Stomach (tissue), 9 donors: ENCODE measurements around the gene CAPN7. TPM values are rescaled to one million over a fixed set of nuclear protein-coding genes. Genes with fewer than 3 reads are reported as not detected.

Experiments
- DNase-seq, 2 donors: peaks; one replicate each; pipeline versions ENCODE4 v3.0.0 to v3.0.0-alpha.2; 2013 to 2019
- H3K27ac ChIP-seq, 5 donors: fragments of 200-600 bp in 4 of 5; sonication (generic) in 4 of 5; one replicate each; pipeline ENCODE4 v1.5.1; 2013 to 2019; ENCODE audit warnings: mild to moderate bottlenecking in 1 of 5, moderate library complexity in 1 of 5
- H3K27me3 ChIP-seq, 3 donors: fragments of 200-600 bp; sonication (generic); one replicate each; pipeline ENCODE4 v1.5.1; 2017 to 2019; ENCODE audit warnings: mixed run types in 1 of 3
- H3K36me3 ChIP-seq, 4 donors: fragments of 200-600 bp; sonication (generic); 1 replicate in 3 of 4; 2 replicates in 1 of 4; pipeline ENCODE4 v1.5.1; 2016 to 2019
- H3K4me1 ChIP-seq, 4 donors: fragments of 200-600 bp; sonication (generic); one replicate each; pipeline ENCODE4 v1.5.1; 2016 to 2019
- H3K4me3 ChIP-seq, 4 donors: fragments of 200-600 bp; sonication (generic) in 3 of 4; one replicate each; pipeline ENCODE4 v1.5.1; 2016 to 2019; ENCODE audit warnings: mild to moderate bottlenecking in 1 of 4
- H3K9me3 ChIP-seq, 4 donors: fragments of 200-600 bp; sonication (generic); one replicate each; pipeline ENCODE4 v1.5.1; 2016 to 2019
- EP300 ChIP-seq: sonication (generic); formaldehyde crosslinking; IDR thresholded peaks from one replicate; pipeline ENCODE4 v1.6.1; 2017; ENCODE audit warnings: antibody characterized with exemption
- POLR2A ChIP-seq, 4 donors: fragments of 450-650 bp; IDR thresholded peaks; one replicate each; pipeline ENCODE4 v1.6.1; 2016; ENCODE audit warnings: antibody characterized with exemption in 4 of 4, control low read depth in 2 of 4, mild to moderate bottlenecking in 1 of 4, moderate library complexity in 1 of 4
- POLR2AphosphoS5 ChIP-seq, 3 donors: sonication (generic); formaldehyde crosslinking; IDR thresholded peaks; one replicate each; pipeline ENCODE4 v1.6.1; 2016; ENCODE audit warnings: antibody characterized with exemption in 3 of 3
- WGBS, 5 donors: extraction: QIAGEN DNeasy Blood & Tissue Kit in 3 of 5; methylation state at CpG; one replicate each; pipeline versions ENCODE4 v1.1.5 to v1.1.7; 2013 to 2018; 5-methylcytosine and 5-hydroxymethylcytosine counted together
- intact Hi-C: fragments of 100-400 bp; cut with DNase I; formaldehyde crosslinking; loops from one replicate; pipeline ENCODE4 v1.15.1; 2023; ENCODE audit warnings: low total_unique reads
- polyA plus RNA-seq, 3 donors: library from polyadenylated mRNA; stranded (reverse); fragments of 200-250 nt; gene quantifications; one replicate each; pipeline ENCODE4 v1.2.3, GENCODE V29; 2013
- total RNA-seq, 5 donors: library from RNA; depleted of rRNA; stranded (reverse); fragments of >200 nt; gene quantifications; one replicate each; pipeline versions ENCODE4 v1.1.0 to v1.2.3, GENCODE V29; 2014 to 2016
- TF ChIP-seq, protein P1 (sequence below), 7 experiments: fragments of 450-650 bp in 4 of 7; fragments of 200-600 bp in 3 of 7; sonication (generic) in 3 of 7; IDR thresholded peaks; one replicate each; pipeline ENCODE4 v1.5.1; 2016 to 2019; ENCODE audit warnings: antibody characterized with exemption in 7 of 7, control low read depth in 2 of 7, mild to moderate bottlenecking in 1 of 7
- donor health status: healthy with polysubstance abuse.
- donor health status: Bipolar disorder and iron deficiency.
- donor health status: healthy.

The CAPN7 gene
- total and polyA plus RNA-seq, 8 donors = 7.7 to 483 (median 75.0) TPM

DNA sequence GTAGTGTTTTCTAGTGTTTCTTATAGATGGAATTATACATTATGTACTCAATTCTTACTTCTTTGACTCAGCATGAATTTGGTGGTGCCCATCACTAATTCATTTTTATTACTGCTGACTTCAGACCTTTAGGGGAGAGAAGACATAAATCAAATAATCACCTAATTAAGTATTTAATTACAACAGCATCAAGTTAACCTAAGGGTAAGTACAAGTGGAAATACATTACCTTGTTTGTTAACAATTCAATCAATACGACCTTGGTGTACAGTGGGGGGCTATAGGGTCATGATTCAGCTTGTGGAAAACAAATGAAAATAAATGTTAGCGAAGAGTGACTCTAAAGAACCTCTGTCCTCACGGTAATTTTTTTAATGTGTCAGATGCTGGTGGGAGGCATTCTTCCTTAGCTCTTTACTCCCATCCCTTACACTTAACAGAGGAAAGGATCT is 538 bp upstream of the CAPN7 start:
- Histone ChIP-seq H3K4me1 (peaks cover 8 to 42% (median 31%) of the 10 kb centered on the region in 4 donors), H3K27me3 (no peaks in the 10 kb centered on the region), H3K36me3 (peaks cover 0 to 11% (median 3%) of the 10 kb centered on the region in 4 donors), H3K9me3 (no peaks in the 10 kb centered on the region), H3K4me3 (peak overlapping the region; percentile 76 to 91 (median 83)), H3K27ac (peak overlapping the region; percentile 95 to 98 (median 98))
- no peak for DNase-seq
- TF ChIP-seq POLR2A (IDR thresholded peaks at IDR 0.05) (peak in 1 of 4 donors; percentile 63), POLR2AphosphoS5 (IDR thresholded peaks at IDR 0.05) (no peak)
- TF ChIP-seq, protein P1, sequence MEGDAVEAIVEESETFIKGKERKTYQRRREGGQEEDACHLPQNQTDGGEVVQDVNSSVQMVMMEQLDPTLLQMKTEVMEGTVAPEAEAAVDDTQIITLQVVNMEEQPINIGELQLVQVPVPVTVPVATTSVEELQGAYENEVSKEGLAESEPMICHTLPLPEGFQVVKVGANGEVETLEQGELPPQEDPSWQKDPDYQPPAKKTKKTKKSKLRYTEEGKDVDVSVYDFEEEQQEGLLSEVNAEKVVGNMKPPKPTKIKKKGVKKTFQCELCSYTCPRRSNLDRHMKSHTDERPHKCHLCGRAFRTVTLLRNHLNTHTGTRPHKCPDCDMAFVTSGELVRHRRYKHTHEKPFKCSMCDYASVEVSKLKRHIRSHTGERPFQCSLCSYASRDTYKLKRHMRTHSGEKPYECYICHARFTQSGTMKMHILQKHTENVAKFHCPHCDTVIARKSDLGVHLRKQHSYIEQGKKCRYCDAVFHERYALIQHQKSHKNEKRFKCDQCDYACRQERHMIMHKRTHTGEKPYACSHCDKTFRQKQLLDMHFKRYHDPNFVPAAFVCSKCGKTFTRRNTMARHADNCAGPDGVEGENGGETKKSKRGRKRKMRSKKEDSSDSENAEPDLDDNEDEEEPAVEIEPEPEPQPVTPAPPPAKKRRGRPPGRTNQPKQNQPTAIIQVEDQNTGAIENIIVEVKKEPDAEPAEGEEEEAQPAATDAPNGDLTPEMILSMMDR (IDR thresholded peaks at IDR 0.05) = peak in 1 of 7 experiments; percentile 33
- intact Hi-C loops = loop anchor here (10.0 kb wide), 1 partner anchor 179 kb away; no protein-coding TSS in a partner anchor
- WGBS, 5 donors = 0 to 5% (median 3%) methylated on average over 3 of the region's 3 CpGs

DNA sequence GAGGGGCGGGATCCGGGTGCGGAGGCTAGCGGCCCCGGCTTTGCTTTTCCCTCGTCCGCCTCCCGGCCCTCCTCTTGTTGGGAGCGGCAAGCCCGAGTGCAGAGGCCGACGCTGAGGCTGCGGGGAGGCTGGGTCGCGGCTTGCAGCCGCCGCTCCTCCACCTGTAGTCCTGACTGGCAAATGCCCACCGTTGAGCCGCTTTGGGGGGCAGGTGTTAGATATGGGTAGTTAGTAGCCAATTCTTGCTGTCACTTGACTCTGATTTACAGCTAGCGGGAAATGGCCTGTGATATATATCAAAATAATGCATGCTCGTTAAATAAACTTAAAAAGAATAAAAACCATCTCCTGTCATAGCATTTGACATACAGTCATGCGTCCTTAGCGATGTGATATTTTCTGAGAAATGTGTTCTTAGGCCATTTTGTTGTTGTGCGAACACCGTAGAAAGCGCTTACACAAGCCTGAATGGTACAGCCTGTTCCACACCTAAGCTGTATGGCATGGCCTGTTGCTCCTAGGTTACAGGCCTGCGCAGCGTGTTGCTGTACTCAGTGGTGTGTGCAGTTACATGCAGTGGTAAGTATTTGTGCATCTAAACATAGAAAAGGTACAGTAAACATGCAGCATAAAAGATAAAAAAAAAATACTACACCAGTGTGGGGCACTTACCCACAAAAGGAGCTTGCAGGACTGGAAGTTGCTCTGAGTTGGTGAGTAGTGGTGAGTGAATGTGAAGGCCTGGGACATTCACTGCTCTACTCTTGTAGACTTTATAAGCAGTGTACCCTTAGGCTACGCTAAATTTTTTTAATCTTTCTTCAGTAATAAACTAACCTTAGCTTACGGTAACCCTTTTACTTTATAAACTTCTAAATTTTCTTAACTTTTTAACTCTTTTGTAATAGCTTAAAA is 873 bp downstream of the CAPN7 start:
- no peaks in the 10 kb centered on the region for H3K9me3 ChIP-seq
- DNase-seq = peak; percentile 32 to 68
- H3K4me3 ChIP-seq = peak overlapping the region; percentile 76 to 91 (median 83)
- peak in 2 of 3 donors; percentile 27 to 81 for TF ChIP-seq POLR2AphosphoS5 (IDR thresholded peaks at IDR 0.05)
- TF ChIP-seq EP300 = peak; percentile 39
- no peak for TF ChIP-seq POLR2A (IDR thresholded peaks at IDR 0.05)
- peak overlapping the region; percentile 95 to 98 (median 98) for H3K27ac ChIP-seq
- WGBS, 5 donors = 2 to 5% (median 2%) methylated on average over 16 to 30 of the region's 30 CpGs
- H3K36me3 ChIP-seq = peaks cover 1 to 23% (median 11%) of the 10 kb centered on the region in 4 donors
- peaks cover 8 to 53% (median 37%) of the 10 kb centered on the region in 4 donors for H3K4me1 ChIP-seq
- H3K27me3 ChIP-seq = no peaks in the 10 kb centered on the region
- intact Hi-C loops = loop anchor here (10.0 kb wide), 1 partner anchor 178 kb away; no protein-coding TSS in a partner anchor

DNA sequence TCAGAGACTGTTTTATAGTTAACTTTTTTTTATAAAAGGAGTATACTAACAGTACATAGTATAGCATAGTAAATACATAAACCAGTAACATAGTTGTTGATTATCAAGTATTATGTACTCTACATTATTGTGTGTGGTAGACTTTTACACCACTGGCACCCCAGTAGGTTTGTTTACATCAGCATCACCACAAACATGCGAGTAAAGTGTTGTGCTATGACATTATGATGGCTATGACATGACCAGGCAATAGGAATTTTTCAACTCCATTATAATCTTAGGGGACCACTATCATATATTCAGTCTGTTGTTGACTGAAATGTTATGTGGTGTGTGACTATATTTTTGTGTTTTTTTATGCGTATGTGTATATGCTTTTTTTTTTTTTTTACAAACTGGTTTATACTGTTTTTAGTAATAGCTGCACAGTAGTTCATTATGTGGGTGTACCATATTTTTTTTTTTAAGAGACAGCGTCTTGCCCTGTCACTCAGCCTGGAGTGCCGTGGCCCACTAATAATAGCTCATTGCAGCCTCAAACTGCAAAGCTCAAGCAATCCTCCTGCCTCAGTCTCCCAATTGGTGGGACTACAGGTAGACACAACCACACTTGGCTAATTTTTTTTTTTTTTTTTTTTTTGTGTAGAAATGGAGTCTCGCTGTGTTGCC is 1.9 kb downstream of the CAPN7 start:
- no peak for DNase-seq
- Histone ChIP-seq H3K4me3 (peak overlapping the region; percentile 5 to 86 (median 78)), H3K27ac (peak overlapping the region; percentile 8 to 98 (median 97)), H3K9me3 (no peaks in the 10 kb centered on the region), H3K4me1 (peaks cover 8 to 53% (median 37%) of the 10 kb centered on the region in 4 donors), H3K36me3 (peaks cover 7 to 33% (median 21%) of the 10 kb centered on the region in 4 donors), H3K27me3 (no peaks in the 10 kb centered on the region)
- TF ChIP-seq POLR2AphosphoS5 (IDR thresholded peaks at IDR 0.05) (no peak), EP300 (no peak), POLR2A (IDR thresholded peaks at IDR 0.05) (no peak)
- TF ChIP-seq, protein P1 (IDR thresholded peaks at IDR 0.05) = no peak
- intact Hi-C loops = loop anchor here (10.0 kb wide), 1 partner anchor 177 kb away; no protein-coding TSS in a partner anchor
- WGBS, 5 donors = 63 to 72% (median 70%) methylated on average over 5 of the region's 5 CpGs

DNA sequence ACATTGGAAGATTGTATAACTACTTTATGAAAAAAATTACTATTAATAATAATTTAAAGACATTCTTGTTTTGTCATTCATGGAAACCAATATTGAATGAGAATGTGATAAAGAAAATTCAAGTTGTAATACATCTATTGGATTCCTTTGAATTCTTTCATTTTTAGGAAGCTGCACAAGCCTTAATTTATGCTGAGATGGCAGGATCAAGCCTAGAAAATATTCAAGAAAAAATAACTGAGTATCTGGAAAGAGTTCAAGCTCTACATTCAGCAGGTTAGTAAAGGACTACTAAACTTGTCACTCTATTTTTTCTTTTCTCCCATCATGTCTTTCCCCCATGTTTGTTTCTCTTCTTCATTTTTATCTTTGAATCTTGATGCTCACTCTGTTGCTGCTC is 5.9 kb downstream of the CAPN7 start:
- DNase-seq = no peak
- Histone ChIP-seq H3K4me1 (peaks cover 12 to 59% (median 36%) of the 10 kb centered on the region in 4 donors), H3K9me3 (no peaks in the 10 kb centered on the region), H3K27ac (no peak overlapping the region), H3K4me3 (no peak overlapping the region), H3K36me3 (peaks cover 14 to 62% (median 55%) of the 10 kb centered on the region in 4 donors), H3K27me3 (no peaks in the 10 kb centered on the region)
- TF ChIP-seq POLR2AphosphoS5 (IDR thresholded peaks at IDR 0.05) (no peak), EP300 (no peak), POLR2A (IDR thresholded peaks at IDR 0.05) (no peak)
- TF ChIP-seq, protein P1 (IDR thresholded peaks at IDR 0.05) = no peak
- intact Hi-C loops = no loop called here
